ENCODE measurements around the gene CBY1. TPM values are rescaled to one million over a fixed set of nuclear protein-coding genes. Genes with fewer than 3 reads are reported as not detected.

CBY1 gene
- total RNA-seq, 1 experiment from 2014 or later: 45.1 TPM

DNA sequence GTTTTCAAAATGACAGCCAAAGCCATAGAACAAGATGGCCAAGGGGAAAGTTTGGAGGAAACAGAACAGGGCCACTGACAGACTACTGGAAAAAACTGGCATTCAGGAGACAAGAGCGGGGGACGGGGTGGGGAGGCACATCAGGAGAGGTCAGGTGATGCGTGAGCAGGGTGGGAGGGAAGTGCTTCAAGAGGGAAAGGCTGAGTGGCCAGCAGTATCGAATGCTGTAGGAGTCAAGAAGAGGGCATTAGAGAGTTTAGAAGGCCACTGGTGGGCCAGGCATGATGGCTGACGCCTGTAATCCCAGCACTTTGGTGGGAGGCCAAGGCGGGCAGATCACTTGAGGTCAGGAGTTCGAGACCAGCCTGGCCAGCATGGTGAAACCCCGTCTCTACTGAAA lies 57.5 kb downstream of the CBY1 start:
- DNase-seq (ENCODE audit: low read depth): no peak
- in situ Hi-C loops (cut with HindIII; ENCODE audit: low pct_unique_long_range_greater_than_20kb, low sequenced_read_pairs): no loop called here

DNA sequence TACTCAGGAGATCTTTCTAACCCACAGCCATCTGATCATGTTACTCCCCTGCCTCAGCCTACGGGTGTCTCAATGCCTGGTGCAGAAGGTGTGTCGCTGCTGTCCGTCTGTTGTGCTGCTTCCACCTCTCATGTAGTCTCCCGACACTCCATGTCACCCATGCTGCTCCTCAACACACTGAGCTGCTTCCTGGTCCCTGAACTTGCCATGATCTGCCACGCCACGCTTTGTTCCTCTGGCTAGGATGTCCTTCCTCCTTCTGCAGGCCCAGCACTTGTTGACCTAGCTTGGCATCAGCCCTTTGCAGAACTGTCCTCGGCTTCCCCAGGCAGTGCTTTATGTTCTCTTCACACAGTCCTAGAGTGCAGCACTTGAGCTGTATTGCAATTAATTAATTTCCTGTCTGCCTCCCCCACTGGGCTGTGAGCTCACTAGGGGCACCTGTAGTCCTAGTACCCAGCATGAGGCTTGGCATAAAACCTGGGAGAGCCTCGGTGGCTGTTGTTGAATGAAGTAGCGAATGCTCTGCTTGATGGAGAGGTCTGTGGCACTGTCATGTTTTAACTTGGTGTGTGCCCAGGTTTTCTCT lies 58.8 kb downstream of the CBY1 start:
- in situ Hi-C loops (cut with HindIII; ENCODE audit: low pct_unique_long_range_greater_than_20kb, low sequenced_read_pairs): no loop called here
- no peak for DNase-seq (ENCODE audit: low read depth)

DNA sequence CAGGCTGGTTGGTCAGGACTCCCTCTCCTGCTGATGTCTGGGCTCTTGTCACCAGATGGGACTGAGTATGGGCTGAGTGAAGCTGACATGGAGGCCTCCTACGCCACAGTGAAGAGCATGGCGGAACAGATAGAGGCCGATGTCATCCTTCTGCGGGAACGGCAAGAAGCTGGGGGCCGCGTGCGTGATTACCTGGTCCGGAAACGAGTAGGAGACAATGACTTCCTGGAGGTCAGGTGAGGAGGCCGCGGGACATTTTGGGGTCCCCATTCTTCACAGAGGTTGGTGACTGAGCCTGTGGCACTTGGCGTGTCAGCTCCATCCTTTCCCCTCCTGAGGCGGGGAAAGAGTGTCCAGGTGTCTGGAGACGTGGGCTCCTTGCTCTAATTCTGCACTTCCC lies 59.4 kb downstream of the CBY1 start:
- no peak for DNase-seq (ENCODE audit: low read depth)
- in situ Hi-C loops (cut with HindIII; ENCODE audit: low pct_unique_long_range_greater_than_20kb, low sequenced_read_pairs): no loop called here

DNA sequence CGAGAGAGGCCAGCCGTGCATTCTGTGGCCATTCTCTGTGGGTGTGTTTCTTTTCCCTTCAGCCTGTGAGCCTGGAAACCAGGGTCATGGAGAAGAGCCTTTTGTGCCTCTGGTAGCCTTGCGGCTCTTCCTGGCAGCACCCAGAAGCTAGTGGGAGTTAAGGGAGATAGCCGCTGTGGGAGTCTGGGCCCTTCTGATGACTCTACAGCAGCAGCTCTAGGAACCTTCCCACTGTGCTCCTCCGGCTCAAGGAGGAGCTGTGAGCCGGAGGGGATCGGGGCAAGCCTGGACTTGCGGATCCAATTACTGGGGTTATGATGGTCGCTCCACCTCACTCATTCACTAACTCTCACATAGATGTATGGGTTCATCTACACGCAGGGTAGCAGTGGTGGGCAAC lies 59.8 kb downstream of the CBY1 start:
- in situ Hi-C loops (cut with HindIII; ENCODE audit: low pct_unique_long_range_greater_than_20kb, low sequenced_read_pairs): no loop called here

DNA sequence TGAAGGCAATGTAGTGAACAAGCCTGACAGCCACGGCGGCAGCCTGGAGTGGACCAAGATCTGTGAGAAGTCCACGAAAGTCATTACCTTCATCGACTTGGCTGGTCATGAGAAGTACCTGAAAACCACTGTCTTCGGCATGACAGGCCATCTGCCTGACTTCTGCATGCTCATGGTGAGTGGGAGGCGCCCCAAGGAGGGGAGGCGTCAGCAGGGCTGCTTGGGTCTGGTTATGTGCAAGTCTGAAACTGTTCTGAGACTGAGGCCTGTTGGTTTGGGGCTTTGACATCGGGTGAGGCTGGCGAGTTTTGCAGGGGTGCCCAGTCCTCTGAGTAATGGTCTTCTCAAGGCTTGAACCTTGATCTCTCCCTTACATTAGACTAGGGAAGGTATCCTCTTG lies 60.4 kb downstream of the CBY1 start:
- in situ Hi-C loops (cut with HindIII; ENCODE audit: low pct_unique_long_range_greater_than_20kb, low sequenced_read_pairs): no loop called here
- DNase-seq (ENCODE audit: low read depth): no peak

More for the DNA sequence above, 59.8 kb downstream of the CBY1 start:
- no peak for DNase-seq (ENCODE audit: low read depth)

DNA sequence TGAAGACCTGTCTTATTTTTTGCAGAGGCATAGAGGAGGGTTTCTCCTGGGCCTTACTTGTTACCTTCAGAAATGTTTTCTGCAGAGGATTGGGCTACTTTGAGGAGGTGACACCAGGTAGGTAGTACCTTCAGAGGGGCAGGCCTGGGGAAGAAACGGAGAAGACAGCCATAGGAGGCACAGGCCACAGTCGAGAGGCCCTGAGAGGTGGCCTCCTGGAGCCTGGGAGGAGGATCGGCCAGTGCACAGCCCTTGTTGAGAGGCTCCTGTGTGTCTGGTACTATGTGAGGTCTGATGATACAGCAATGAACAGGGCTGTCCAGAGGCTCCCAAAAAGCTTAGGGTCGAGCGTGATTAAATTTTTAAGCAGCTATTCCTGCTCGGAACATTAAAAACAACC lies 60.8 kb downstream of the CBY1 start:
- no peak for DNase-seq (ENCODE audit: low read depth)
- in situ Hi-C loops (cut with HindIII; ENCODE audit: low pct_unique_long_range_greater_than_20kb, low sequenced_read_pairs): no loop called here

DNA sequence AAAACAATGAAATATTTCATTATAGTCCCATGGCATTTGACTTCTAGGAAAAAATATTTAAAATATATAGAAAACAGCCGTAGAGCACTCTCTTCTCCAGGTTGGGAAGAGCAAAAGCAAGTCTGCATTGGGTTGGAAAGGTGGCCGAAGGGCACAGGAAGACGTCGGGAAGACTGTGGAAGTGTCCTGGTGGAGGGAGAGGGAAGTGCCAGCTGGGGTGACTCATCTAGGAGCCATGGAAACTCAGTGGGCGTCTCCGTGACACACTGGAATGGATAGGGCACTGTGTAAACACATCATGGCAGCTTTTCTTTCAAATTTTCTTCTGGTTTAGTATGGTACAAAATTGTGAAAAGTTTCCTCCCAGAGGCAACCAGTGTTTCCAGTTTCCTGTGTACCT lies 62.0 kb downstream of the CBY1 start:
- in situ Hi-C loops (cut with HindIII; ENCODE audit: low pct_unique_long_range_greater_than_20kb, low sequenced_read_pairs): no loop called here
- peak; percentile 74 for DNase-seq (ENCODE audit: low read depth)

DNA sequence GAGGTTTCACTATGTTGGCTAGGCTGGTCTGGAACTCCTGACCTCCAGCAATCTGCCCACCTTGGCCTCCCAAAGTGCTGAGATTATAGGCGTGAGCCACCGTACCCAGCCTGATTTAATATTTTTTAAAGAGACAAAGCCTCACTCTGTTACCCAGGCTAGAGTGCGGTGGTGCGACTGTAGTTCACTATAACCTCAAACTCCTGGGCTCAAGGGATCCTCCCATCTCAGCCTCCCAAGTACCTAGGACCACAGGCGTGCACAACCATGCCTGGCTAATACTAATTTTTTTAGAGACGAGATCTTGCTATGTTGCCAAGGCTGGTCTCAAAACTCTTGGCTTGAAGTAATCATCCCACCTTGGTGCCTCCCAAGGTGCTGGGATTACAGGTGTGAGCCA lies 62.8 kb downstream of the CBY1 start:
- in situ Hi-C loops (cut with HindIII; ENCODE audit: low pct_unique_long_range_greater_than_20kb, low sequenced_read_pairs): no loop called here
- no peak for DNase-seq (ENCODE audit: low read depth)

DNA sequence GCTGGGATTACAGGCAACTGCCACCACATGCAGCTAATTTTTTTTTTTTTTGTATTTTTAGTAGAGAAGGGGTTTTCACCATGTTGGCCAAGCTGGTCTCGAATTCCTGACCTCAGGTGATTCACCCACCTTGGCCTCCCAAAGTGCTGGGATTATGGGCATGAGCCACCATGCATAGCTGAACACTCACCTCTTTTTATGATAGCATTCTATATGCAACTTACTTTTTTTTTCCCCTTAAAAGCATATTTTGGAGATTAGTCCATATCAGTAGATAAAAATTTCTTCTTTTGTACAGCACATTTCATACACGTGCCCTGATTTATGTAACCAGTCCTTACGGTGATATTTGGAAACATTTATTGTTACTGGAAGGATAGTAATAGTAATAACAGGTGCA lies 63.9 kb downstream of the CBY1 start:
- in situ Hi-C loops (cut with HindIII; ENCODE audit: low pct_unique_long_range_greater_than_20kb, low sequenced_read_pairs): no loop called here

DNA sequence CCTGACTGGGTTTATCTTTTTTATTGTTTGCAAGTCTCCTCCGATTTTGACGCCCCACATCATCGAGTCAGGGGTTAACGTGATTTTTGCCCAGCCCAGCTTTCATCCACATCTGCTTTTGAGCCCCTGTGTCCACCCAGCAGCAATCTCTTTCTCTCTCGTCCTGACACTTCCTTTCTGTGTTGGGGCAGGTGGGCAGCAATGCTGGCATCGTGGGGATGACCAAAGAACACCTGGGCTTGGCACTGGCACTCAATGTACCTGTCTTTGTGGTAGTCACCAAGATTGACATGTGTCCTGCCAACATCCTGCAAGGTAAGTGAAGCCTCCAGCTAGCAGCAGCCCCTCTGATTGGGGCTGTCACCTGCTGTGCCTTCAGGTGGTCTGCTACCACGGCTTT lies 65.1 kb downstream of the CBY1 start:
- in situ Hi-C loops (cut with HindIII; ENCODE audit: low pct_unique_long_range_greater_than_20kb, low sequenced_read_pairs): no loop called here
- DNase-seq (ENCODE audit: low read depth): no peak

More for the DNA sequence above, 63.9 kb downstream of the CBY1 start:
- DNase-seq (ENCODE audit: low read depth): no peak

Other genes starting within 250 kb of the CBY1 start
- gene KCNJ4, start 201.4 kb upstream of the CBY1 start, total RNA-seq (2014; rRNA removed; shearing (Covaris generic); ENCODE audit: low replicate concordance): 0.20 and 1.5 TPM in 2 replicates
- 198 and 250 TPM in 2 replicates for gene KDELR3, start 188.5 kb upstream of the CBY1 start, total RNA-seq (2014; rRNA removed; shearing (Covaris generic); ENCODE audit: low replicate concordance)
- gene DDX17, start 150.3 kb upstream of the CBY1 start, total RNA-seq (2014; rRNA removed; shearing (Covaris generic); ENCODE audit: low replicate concordance): 214 and 378 TPM in 2 replicates
- gene DMC1, start 86.5 kb upstream of the CBY1 start, total RNA-seq (2014; rRNA removed; shearing (Covaris generic); ENCODE audit: low replicate concordance): 2.5 and 19.8 TPM in 2 replicates
- gene FAM227A, start 246 bp upstream of the CBY1 start, total RNA-seq (2014; rRNA removed; shearing (Covaris generic); ENCODE audit: low replicate concordance): 0.24 and 2.3 TPM in 2 replicates
- 124 and 162 TPM in 2 replicates for gene TOMM22, start 25.3 kb downstream of the CBY1 start, total RNA-seq (2014; rRNA removed; shearing (Covaris generic); ENCODE audit: low replicate concordance)
- 88.1 and 113 TPM in 2 replicates for gene JOSD1, start 44.3 kb downstream of the CBY1 start, total RNA-seq (2014; rRNA removed; shearing (Covaris generic); ENCODE audit: low replicate concordance)
- 14.0 and 19.3 TPM in 2 replicates for gene GTPBP1, start 49.3 kb downstream of the CBY1 start, total RNA-seq (2014; rRNA removed; shearing (Covaris generic); ENCODE audit: low replicate concordance)
- 96.0 and 110 TPM in 2 replicates for gene SUN2, start 99.4 kb downstream of the CBY1 start, total RNA-seq (2014; rRNA removed; shearing (Covaris generic); ENCODE audit: low replicate concordance)
- 48.0 and 49.9 TPM in 2 replicates for gene DNAL4, start 137.5 kb downstream of the CBY1 start, total RNA-seq (2014; rRNA removed; shearing (Covaris generic); ENCODE audit: low replicate concordance)
- 6.2 and 6.7 TPM in 2 replicates for gene NPTXR, start 187.4 kb downstream of the CBY1 start, total RNA-seq (2014; rRNA removed; shearing (Covaris generic); ENCODE audit: low replicate concordance)
- gene CBX6, start 215.6 kb downstream of the CBY1 start, total RNA-seq (2014; rRNA removed; shearing (Covaris generic); ENCODE audit: low replicate concordance): 59.5 and 63.9 TPM in 2 replicates